Fibroblast of peridontal ligament (primary cell): Measurements from ENCODE around the gene MNAT1.
A peak's percentile ranks its signal among the peaks of the same experiment; 100 is the strongest.
"Not testable (repeated sequence)": the region's sequence is repeated elsewhere in the genome, so short reads cannot be mapped to it uniquely, and the experiment has no call there.

Experiments
- DNase-seq: peaks from one replicate; pipeline ENCODE4 v3.0.0-alpha.2; 2010; ENCODE audit errors: extremely low read depth

The MNAT1 gene

GRCh38 chr14:60738843-60739508 is 4.4 kb downstream of the MNAT1 start:
- DNase-seq, result no peak

- DNase-seq, result no peak
These were observed 10.0 kb downstream of the MNAT1 start for GRCh38 chr14:60744566-60744965.

- peak; percentile 52 for DNase-seq
These were observed 18.9 kb downstream of the MNAT1 start for GRCh38 chr14:60753264-60754119.

- DNase-seq, result peak; percentile 69
These were observed 22.3 kb downstream of the MNAT1 start for GRCh38 chr14:60756847-60757246.

GRCh38 chr14:60757567-60758002 is 23.0 kb downstream of the MNAT1 start:
- peak; percentile 76 for DNase-seq

- peak; percentile 47 for DNase-seq
These were observed 24.3 kb downstream of the MNAT1 start for GRCh38 chr14:60758885-60759284.

GRCh38 chr14:60760209-60760608 is 25.6 kb downstream of the MNAT1 start:
- no peak for DNase-seq

- no peak for DNase-seq
These were observed 26.2 kb downstream of the MNAT1 start for GRCh38 chr14:60760644-60761364.

- peak; percentile 35 for DNase-seq
These were observed 34.0 kb downstream of the MNAT1 start for GRCh38 chr14:60768602-60769001.

GRCh38 chr14:60771117-60771516 is 36.6 kb downstream of the MNAT1 start:
- no peak for DNase-seq

GRCh38 chr14:60773558-60773957 is 39.0 kb downstream of the MNAT1 start:
- DNase-seq, result no peak

- DNase-seq, result peak; percentile 50
These were observed 40.7 kb downstream of the MNAT1 start for GRCh38 chr14:60775296-60775695.

GRCh38 chr14:60777856-60778578 is 43.5 kb downstream of the MNAT1 start:
- DNase-seq, result peak; percentile 97

GRCh38 chr14:60779745-60780514 is 45.4 kb downstream of the MNAT1 start:
- not testable (repeated sequence) for DNase-seq

GRCh38 chr14:60780558-60780957 is 46.0 kb downstream of the MNAT1 start:
- DNase-seq, result not testable (repeated sequence)

GRCh38 chr14:60786905-60787304 is 52.3 kb downstream of the MNAT1 start:
- no peak for DNase-seq

GRCh38 chr14:60789656-60790055 is 55.1 kb downstream of the MNAT1 start:
- peak; percentile 20 for DNase-seq

- no peak for DNase-seq
These were observed 56.3 kb downstream of the MNAT1 start for GRCh38 chr14:60790850-60791249.

- DNase-seq, result no peak
These were observed 61.9 kb downstream of the MNAT1 start for GRCh38 chr14:60796434-60796833.

GRCh38 chr14:60800409-60800808 is 65.8 kb downstream of the MNAT1 start:
- DNase-seq, result no peak

GRCh38 chr14:60803871-60804270 is 69.3 kb downstream of the MNAT1 start:
- no peak for DNase-seq
